Glutamatergic neuron (in vitro differentiated cells): ENCODE measurements around the gene DNLZ. TPM values are rescaled to one million over a fixed set of nuclear protein-coding genes. Genes with fewer than 3 reads are reported as not detected.

ENCODE experiments used
- DNase-seq: peaks from one replicate; pipeline ENCODE4 v3.0.0; 2022
- H3K27ac Mint-ChIP-seq: one replicate; pipeline ENCODE4 v1.8.0; 2020; ENCODE audit warnings: mild to moderate bottlenecking, mixed read lengths, inconsistent platforms; ENCODE audit not compliant: unreplicated experiment
- H3K27me3 Mint-ChIP-seq: one replicate; pipeline ENCODE4 v1.8.0; 2020; ENCODE audit warnings: mild to moderate bottlenecking, moderate library complexity, mixed read lengths, inconsistent platforms; ENCODE audit not compliant: unreplicated experiment
- H3K36me3 Mint-ChIP-seq: one replicate; pipeline ENCODE4 v1.8.0; 2020; ENCODE audit warnings: mild to moderate bottlenecking, mixed read lengths, inconsistent platforms; ENCODE audit not compliant: unreplicated experiment
- H3K4me1 Mint-ChIP-seq: one replicate; pipeline ENCODE4 v1.8.0; 2020; ENCODE audit warnings: mild to moderate bottlenecking, low read depth, mixed read lengths, inconsistent platforms; ENCODE audit not compliant: unreplicated experiment
- H3K4me3 Mint-ChIP-seq: one replicate; pipeline ENCODE4 v1.8.0; 2020; ENCODE audit warnings: mild to moderate bottlenecking, mixed read lengths, inconsistent platforms; ENCODE audit not compliant: unreplicated experiment
- H3K9me3 Mint-ChIP-seq: one replicate; pipeline ENCODE4 v1.8.0; 2020; ENCODE audit warnings: mild to moderate bottlenecking, moderate library complexity, mixed read lengths, inconsistent platforms; ENCODE audit not compliant: unreplicated experiment
- CTCF ChIP-seq: fragments of 200-600 bp; sonication (generic); IDR thresholded peaks from one replicate; pipeline ENCODE4 v1.5.0; 2021; ENCODE audit not compliant: partially characterized antibody, unreplicated experiment
- total RNA-seq: library from RNA; stranded (reverse); fragmentation: NEBNext Ultra II Directional; extraction: Animal tissue kit (Norgen Biotek cat#: 25700); gene quantifications from one replicate; pipeline ENCODE4 v1.2.1, GENCODE V29; 2021; ENCODE audit not compliant: unreplicated experiment

DNLZ gene
- total RNA-seq, 1 donor from 2014 or later, result 16.5 TPM

GRCh38 chr9:136403915-136404800, 40.6 kb upstream of the DNLZ start:
- no peak for DNase-seq
- H3K4me1 Mint-ChIP-seq, result peaks cover 2% of the 10 kb centered on the region
- H3K4me3 Mint-ChIP-seq, result no peak overlapping the region
- TF ChIP-seq CTCF, result no peak
- H3K9me3 Mint-ChIP-seq, result peaks cover 2% of the 10 kb centered on the region
- H3K36me3 Mint-ChIP-seq, result no peaks in the 10 kb centered on the region
- H3K27ac Mint-ChIP-seq, result no peak overlapping the region
- peaks cover 4% of the 10 kb centered on the region for H3K27me3 Mint-ChIP-seq

GRCh38 chr9:136403538-136403914, 40.0 kb upstream of the DNLZ start:
- H3K36me3 Mint-ChIP-seq, result no peaks in the 10 kb centered on the region
- no peak for TF ChIP-seq CTCF
- no peak for DNase-seq
- no peaks in the 10 kb centered on the region for H3K9me3 Mint-ChIP-seq
- no peak overlapping the region for H3K4me3 Mint-ChIP-seq
- H3K27ac Mint-ChIP-seq, result no peak overlapping the region
- peaks cover 8% of the 10 kb centered on the region for H3K27me3 Mint-ChIP-seq
- peaks cover 3% of the 10 kb centered on the region for H3K4me1 Mint-ChIP-seq

GRCh38 chr9:136402067-136402466, 38.5 kb upstream of the DNLZ start:
- H3K27me3 Mint-ChIP-seq, result peaks cover 8% of the 10 kb centered on the region

GRCh38 chr9:136401173-136401922, 37.8 kb upstream of the DNLZ start:
- H3K4me3 Mint-ChIP-seq, result no peak overlapping the region
- peaks cover 3% of the 10 kb centered on the region for H3K4me1 Mint-ChIP-seq
- DNase-seq, result no peak
- H3K27me3 Mint-ChIP-seq, result peaks cover 10% of the 10 kb centered on the region
- H3K36me3 Mint-ChIP-seq, result no peaks in the 10 kb centered on the region
- H3K9me3 Mint-ChIP-seq, result peaks cover 5% of the 10 kb centered on the region
- no peak for TF ChIP-seq CTCF
- no peak overlapping the region for H3K27ac Mint-ChIP-seq

More at GRCh38 chr9:136402067-136402466, 38.5 kb upstream of the DNLZ start:
- no peak for TF ChIP-seq CTCF
- H3K27ac Mint-ChIP-seq, result no peak overlapping the region
- no peaks in the 10 kb centered on the region for H3K36me3 Mint-ChIP-seq
- no peak for DNase-seq
- H3K9me3 Mint-ChIP-seq, result peaks cover 2% of the 10 kb centered on the region
- H3K4me3 Mint-ChIP-seq, result no peak overlapping the region
- peaks cover 3% of the 10 kb centered on the region for H3K4me1 Mint-ChIP-seq
